GM12864 (cell line): ENCODE results near the gene F7.

ENCODE experiments used
- DNase-seq: peaks from one replicate; pipeline ENCODE4 v3.0.0-alpha.2; 2011; ENCODE audit warnings: low read depth
- H3K4me3 ChIP-seq: 2 replicates; pipeline ENCODE4 v1.5.1; 2011; ENCODE audit warnings: mild to moderate bottlenecking, low read depth, low read length, control low read depth
- CTCF ChIP-seq: IDR thresholded peaks from 2 replicates; pipeline ENCODE4 v1.5.1; 2011; ENCODE audit warnings: low read depth, mild to moderate bottlenecking, moderate library complexity, low read length, control low read depth, inconsistent platforms; ENCODE audit errors: missing control alignments

F7 gene

GRCh38 chr13:113144255-113144629 is 38.7 kb downstream of the F7 start:
- no peak for DNase-seq
- no peak for TF ChIP-seq CTCF
- no peak overlapping the region for H3K4me3 ChIP-seq

- TF ChIP-seq CTCF: no peak
- DNase-seq: no peak
- no peak overlapping the region for H3K4me3 ChIP-seq
Observed at GRCh38 chr13:113145496-113145895, 39.9 kb downstream of the F7 start.

GRCh38 chr13:113145911-113146598 is 40.5 kb downstream of the F7 start:
- H3K4me3 ChIP-seq: no peak overlapping the region
- no peak for TF ChIP-seq CTCF
- no peak for DNase-seq

- DNase-seq: no peak
- no peak for TF ChIP-seq CTCF
- H3K4me3 ChIP-seq: no peak overlapping the region
Observed at GRCh38 chr13:113146750-113147149, 41.2 kb downstream of the F7 start.

- no peak overlapping the region for H3K4me3 ChIP-seq
- TF ChIP-seq CTCF: no peak
- no peak for DNase-seq
Observed at GRCh38 chr13:113147206-113147605, 41.6 kb downstream of the F7 start.

- DNase-seq: no peak
- no peak for TF ChIP-seq CTCF
- H3K4me3 ChIP-seq: no peak overlapping the region
Observed at GRCh38 chr13:113148407-113148806, 42.8 kb downstream of the F7 start.

- H3K4me3 ChIP-seq: no peak overlapping the region
- TF ChIP-seq CTCF: no peak
- no peak for DNase-seq
Observed at GRCh38 chr13:113148940-113149503, 43.4 kb downstream of the F7 start.
